SK-N-MC (cell line): Measurements from ENCODE around the gene CAPN13.

Experiments
- DNase-seq: peaks from one replicate; pipeline ENCODE4 v3.0.0-alpha.2; 2011; ENCODE audit warnings: low read depth, low spot score
- H3K27ac ChIP-seq: fragments of 200-600 bp; sonication (generic); 2 replicates; pipeline ENCODE4 v1.5.1; 2016; ENCODE audit warnings: mixed run types
- H3K36me3 ChIP-seq: fragments of 200-600 bp; sonication (generic); 2 replicates; pipeline ENCODE4 v1.6.1; 2017; ENCODE audit warnings: antibody characterized with exemption, low read length, mixed read lengths; ENCODE audit not compliant: insufficient read depth
- H3K4me3 ChIP-seq: fragments of 200-600 bp; sonication (generic); 2 replicates; pipeline ENCODE4 v1.5.1; 2016
- H3K9ac ChIP-seq: fragments of 200-600 bp; sonication (generic); 2 replicates; pipeline ENCODE4 v1.8.0; 2017; ENCODE audit warnings: mixed run types, mixed read lengths; ENCODE audit not compliant: insufficient read length
- H3K9me3 ChIP-seq: fragments of 200-600 bp; sonication (generic); 2 replicates; pipeline ENCODE4 v1.6.1; 2017; ENCODE audit warnings: low read depth, mild to moderate bottlenecking, antibody characterized with exemption, low read length, moderate library complexity, mixed read lengths
- EZH2 ChIP-seq: fragments of 200-600 bp; sonication (generic); IDR thresholded peaks from one replicate; pipeline ENCODE4 v1.6.1; 2017; ENCODE audit warnings: antibody characterized with exemption
- FOXP2 ChIP-seq: optimal IDR thresholded peaks from 2 replicates; pipeline ENCODE3; 2011; ENCODE audit warnings: mild to moderate bottlenecking, moderate library complexity; ENCODE audit not compliant: insufficient read depth; ENCODE audit errors: extremely low read length, control extremely low read depth
- POLR2AphosphoS5 ChIP-seq: IDR thresholded peaks from 2 replicates; pipeline ENCODE4 v1.6.1; 2012; ENCODE audit warnings: mild to moderate bottlenecking, low read depth, low read length, borderline replicate concordance

Gene CAPN13

GRCh38 chr2:30769891-30770462 is 37.3 kb downstream of the CAPN13 start:
- no peak for TF ChIP-seq FOXP2
- TF ChIP-seq POLR2AphosphoS5 = no peak
- TF ChIP-seq EZH2 = no peak
- Histone ChIP-seq H3K9ac (no peak overlapping the region), H3K36me3 (no peaks in the 10 kb centered on the region), H3K9me3 (no peaks in the 10 kb centered on the region), H3K4me3 (no peak overlapping the region), H3K27ac (no peak overlapping the region)
- DNase-seq = no peak

- DNase-seq = no peak
- no peak overlapping the region for H3K9ac ChIP-seq
- H3K36me3 ChIP-seq = no peaks in the 10 kb centered on the region
- TF ChIP-seq FOXP2 = no peak
- no peak for TF ChIP-seq EZH2
- no peak for TF ChIP-seq POLR2AphosphoS5
- H3K4me3 ChIP-seq = no peak overlapping the region
- no peaks in the 10 kb centered on the region for H3K9me3 ChIP-seq
- H3K27ac ChIP-seq = no peak overlapping the region
Measured at GRCh38 chr2:30769481-30769780, 37.8 kb downstream of the CAPN13 start.

GRCh38 chr2:30768708-30769480 is 38.4 kb downstream of the CAPN13 start:
- no peak for DNase-seq
- no peaks in the 10 kb centered on the region for H3K9me3 ChIP-seq
- H3K36me3 ChIP-seq = no peaks in the 10 kb centered on the region
- H3K27ac ChIP-seq = no peak overlapping the region
- no peak overlapping the region for H3K4me3 ChIP-seq
- H3K9ac ChIP-seq = no peak overlapping the region
- no peak for TF ChIP-seq FOXP2
- TF ChIP-seq POLR2AphosphoS5 = no peak
- no peak for TF ChIP-seq EZH2

GRCh38 chr2:30768036-30768686 is 39.1 kb downstream of the CAPN13 start:
- DNase-seq = no peak
- H3K4me3 ChIP-seq = no peak overlapping the region
- no peak for TF ChIP-seq POLR2AphosphoS5
- no peak for TF ChIP-seq EZH2
- no peak overlapping the region for H3K27ac ChIP-seq
- no peaks in the 10 kb centered on the region for H3K36me3 ChIP-seq
- H3K9ac ChIP-seq = no peak overlapping the region
- H3K9me3 ChIP-seq = no peaks in the 10 kb centered on the region

- no peak for TF ChIP-seq FOXP2
- TF ChIP-seq EZH2 = no peak
- TF ChIP-seq POLR2AphosphoS5 = no peak
- no peak overlapping the region for H3K9ac ChIP-seq
- DNase-seq = no peak
- no peaks in the 10 kb centered on the region for H3K9me3 ChIP-seq
- H3K27ac ChIP-seq = no peak overlapping the region
- H3K4me3 ChIP-seq = no peak overlapping the region
- no peaks in the 10 kb centered on the region for H3K36me3 ChIP-seq
Measured at GRCh38 chr2:30766666-30767065, 40.6 kb downstream of the CAPN13 start.

- no peaks in the 10 kb centered on the region for H3K36me3 ChIP-seq
- no peak overlapping the region for H3K9ac ChIP-seq
- H3K27ac ChIP-seq = no peak overlapping the region
- TF ChIP-seq POLR2AphosphoS5 = no peak
- TF ChIP-seq FOXP2 = no peak
- no peak for TF ChIP-seq EZH2
- H3K4me3 ChIP-seq = no peak overlapping the region
- no peaks in the 10 kb centered on the region for H3K9me3 ChIP-seq
- DNase-seq = no peak
Measured at GRCh38 chr2:30765876-30766470, 41.3 kb downstream of the CAPN13 start.

- DNase-seq = no peak
- H3K9ac ChIP-seq = no peak overlapping the region
- TF ChIP-seq FOXP2 = no peak
- no peak for TF ChIP-seq EZH2
- TF ChIP-seq POLR2AphosphoS5 = no peak
- H3K36me3 ChIP-seq = no peaks in the 10 kb centered on the region
- no peak overlapping the region for H3K27ac ChIP-seq
- H3K4me3 ChIP-seq = no peak overlapping the region
- no peaks in the 10 kb centered on the region for H3K9me3 ChIP-seq
Measured at GRCh38 chr2:30765191-30765590, 42.1 kb downstream of the CAPN13 start.

GRCh38 chr2:30764021-30764800 is 43.0 kb downstream of the CAPN13 start:
- Histone ChIP-seq H3K9me3 (no peaks in the 10 kb centered on the region), H3K36me3 (no peaks in the 10 kb centered on the region), H3K4me3 (no peak overlapping the region), H3K27ac (no peak overlapping the region), H3K9ac (no peak overlapping the region)
- DNase-seq = no peak
- TF ChIP-seq FOXP2 = no peak
- no peak for TF ChIP-seq POLR2AphosphoS5
- no peak for TF ChIP-seq EZH2
